ENCODE data around the gene LRCH1. TPM values are rescaled to one million over a fixed set of nuclear protein-coding genes. Genes with fewer than 3 reads are reported as not detected.

Gene LRCH1
- total and polyA plus RNA-seq, 2 of the 13 experiments (the other 11 are each of a cell fraction or from before 2014, with no cell fraction given), result 4.1 to 12.6 TPM

GRCh38 chr13:46749951-46750350 lies 197.0 kb downstream of the LRCH1 start:
- Histone ChIP-seq H3K9ac (ENCODE audit: insufficient read depth, low read depth, low read length) (no peak overlapping the region), H3K4me3 (replicated peaks in 1 of 3; ENCODE audit: insufficient read depth in 1 of 3, low read depth in 2 of 3, low read length in 3 of 3) (no peak overlapping the region), H3K27me3 (ENCODE audit: control insufficient read depth in 1 of 2, insufficient read depth in 2 of 2, low read length in 2 of 2) (no peaks in the 10 kb centered on the region), H3K79me2 (ENCODE audit: insufficient read depth, low read length) (no peaks in the 10 kb centered on the region), H2AFZ (ENCODE audit: low read length) (no peak overlapping the region), H3K27ac (ENCODE audit: extremely low read length, insufficient read depth, low read length) (no peak overlapping the region), H3K36me3 (replicated peaks in 1 of 2; ENCODE audit: control insufficient read depth in 1 of 2, insufficient read depth in 2 of 2, low read length in 2 of 2) (peaks cover 4 to 13% of the 10 kb centered on the region in 2 experiments; a peak in 4 of 5 replicates), H3K9me3 (ENCODE audit: low read length) (no peaks in the 10 kb centered on the region), H3K4me2 (ENCODE audit: low read depth, low read length) (no peak overlapping the region), H4K20me1 (ENCODE audit: insufficient read depth, low read length) (no peaks in the 10 kb centered on the region), H3K4me1 (ENCODE audit: insufficient read depth, low read length) (peaks cover 20% of the 10 kb centered on the region)
- BruUV-seq (replicated peaks), result no TSS peak
- CTCF ChIA-PET (ENCODE audit: low intra/inter-chr PET ratio, low total read pairs), result no interaction called here
- DNase-seq (ENCODE audit: low spot score), result no peak
- ATAC-seq, result no peak
- WGBS (ENCODE audit: low lambda C conversion rate), result 96% methylated on average over 2 of the region's 2 CpGs
- intact Hi-C loops (cut with micrococcal nuclease; ENCODE audit: unreplicated experiment) (no loop called here), in situ Hi-C loops (cut with HindIII; ENCODE audit: extremely low pct_ligation_motif_present, low pct_unique_long_range_greater_than_20kb) (no loop called here)
- no peak for FAIRE-seq
- POLR2A ChIA-PET, result no interaction called here
- TF ChIP-seq, protein P1, sequence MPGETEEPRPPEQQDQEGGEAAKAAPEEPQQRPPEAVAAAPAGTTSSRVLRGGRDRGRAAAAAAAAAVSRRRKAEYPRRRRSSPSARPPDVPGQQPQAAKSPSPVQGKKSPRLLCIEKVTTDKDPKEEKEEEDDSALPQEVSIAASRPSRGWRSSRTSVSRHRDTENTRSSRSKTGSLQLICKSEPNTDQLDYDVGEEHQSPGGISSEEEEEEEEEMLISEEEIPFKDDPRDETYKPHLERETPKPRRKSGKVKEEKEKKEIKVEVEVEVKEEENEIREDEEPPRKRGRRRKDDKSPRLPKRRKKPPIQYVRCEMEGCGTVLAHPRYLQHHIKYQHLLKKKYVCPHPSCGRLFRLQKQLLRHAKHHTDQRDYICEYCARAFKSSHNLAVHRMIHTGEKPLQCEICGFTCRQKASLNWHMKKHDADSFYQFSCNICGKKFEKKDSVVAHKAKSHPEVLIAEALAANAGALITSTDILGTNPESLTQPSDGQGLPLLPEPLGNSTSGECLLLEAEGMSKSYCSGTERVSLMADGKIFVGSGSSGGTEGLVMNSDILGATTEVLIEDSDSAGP (CRISPR knock-in tag; IDR thresholded peaks at IDR 0.05; ENCODE audit: borderline replicate concordance), result no peak
- TF ChIP-seq ATRX (CRISPR knock-in tag; IDR thresholded peaks at IDR 0.05; ENCODE audit: borderline replicate concordance) (no peak), NCOA1 (CRISPR knock-in tag; IDR thresholded peaks at IDR 0.05) (no peak), NFIC (IDR thresholded peaks at IDR 0.05; ENCODE audit: low read length) (no peak), ZNF333 (CRISPR knock-in tag; IDR thresholded peaks at IDR 0.05; ENCODE audit: borderline replicate concordance) (no peak), NFKBIZ (CRISPR knock-in tag; IDR thresholded peaks at IDR 0.05) (no peak), ZNF18 (CRISPR knock-in tag; IDR thresholded peaks at IDR 0.05; ENCODE audit: insufficient replicate concordance) (no peak), NFKB2 (CRISPR knock-in tag; IDR thresholded peaks at IDR 0.05; ENCODE audit: borderline replicate concordance) (no peak), ZNF530 (CRISPR knock-in tag; IDR thresholded peaks at IDR 0.05; ENCODE audit: low read depth) (no peak), MATR3 (CRISPR knock-in tag; IDR thresholded peaks at IDR 0.05) (no peak), TBP (CRISPR knock-in tag; IDR thresholded peaks at IDR 0.05) (no peak), PBX2 (CRISPR knock-in tag; IDR thresholded peaks at IDR 0.05) (no peak), ZNF7 (CRISPR knock-in tag; IDR thresholded peaks at IDR 0.05) (no peak)
- TF ChIP-seq, protein P2, sequence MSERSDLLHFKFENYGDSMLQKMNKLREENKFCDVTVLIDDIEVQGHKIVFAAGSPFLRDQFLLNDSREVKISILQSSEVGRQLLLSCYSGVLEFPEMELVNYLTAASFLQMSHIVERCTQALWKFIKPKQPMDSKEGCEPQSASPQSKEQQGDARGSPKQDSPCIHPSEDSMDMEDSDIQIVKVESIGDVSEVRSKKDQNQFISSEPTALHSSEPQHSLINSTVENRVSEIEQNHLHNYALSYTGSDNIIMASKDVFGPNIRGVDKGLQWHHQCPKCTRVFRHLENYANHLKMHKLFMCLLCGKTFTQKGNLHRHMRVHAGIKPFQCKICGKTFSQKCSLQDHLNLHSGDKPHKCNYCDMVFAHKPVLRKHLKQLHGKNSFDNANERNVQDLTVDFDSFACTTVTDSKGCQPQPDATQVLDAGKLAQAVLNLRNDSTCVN (CRISPR knock-in tag; IDR thresholded peaks at IDR 0.05; ENCODE audit: borderline replicate concordance), result no peak
- TF ChIP-seq, protein P3, sequence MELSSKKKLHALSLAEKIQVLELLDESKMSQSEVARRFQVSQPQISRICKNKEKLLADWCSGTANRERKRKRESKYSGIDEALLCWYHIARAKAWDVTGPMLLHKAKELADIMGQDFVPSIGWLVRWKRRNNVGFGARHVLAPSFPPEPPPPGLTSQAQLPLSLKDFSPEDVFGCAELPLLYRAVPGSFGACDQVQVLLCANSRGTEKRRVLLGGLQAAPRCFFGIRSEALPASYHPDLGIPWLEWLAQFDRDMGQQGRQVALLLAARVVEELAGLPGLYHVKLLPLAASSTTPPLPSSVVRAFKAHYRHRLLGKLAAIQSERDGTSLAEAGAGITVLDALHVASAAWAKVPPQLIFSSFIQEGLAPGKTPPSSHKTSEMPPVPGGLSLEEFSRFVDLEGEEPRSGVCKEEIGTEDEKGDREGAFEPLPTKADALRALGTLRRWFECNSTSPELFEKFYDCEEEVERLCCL (CRISPR knock-in tag; IDR thresholded peaks at IDR 0.05; ENCODE audit: borderline replicate concordance), result no peak
- TF ChIP-seq, protein P4, sequence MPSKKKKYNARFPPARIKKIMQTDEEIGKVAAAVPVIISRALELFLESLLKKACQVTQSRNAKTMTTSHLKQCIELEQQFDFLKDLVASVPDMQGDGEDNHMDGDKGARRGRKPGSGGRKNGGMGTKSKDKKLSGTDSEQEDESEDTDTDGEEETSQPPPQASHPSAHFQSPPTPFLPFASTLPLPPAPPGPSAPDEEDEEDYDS (CRISPR knock-in tag; IDR thresholded peaks at IDR 0.05), result no peak
- TF ChIP-seq, protein P5, sequence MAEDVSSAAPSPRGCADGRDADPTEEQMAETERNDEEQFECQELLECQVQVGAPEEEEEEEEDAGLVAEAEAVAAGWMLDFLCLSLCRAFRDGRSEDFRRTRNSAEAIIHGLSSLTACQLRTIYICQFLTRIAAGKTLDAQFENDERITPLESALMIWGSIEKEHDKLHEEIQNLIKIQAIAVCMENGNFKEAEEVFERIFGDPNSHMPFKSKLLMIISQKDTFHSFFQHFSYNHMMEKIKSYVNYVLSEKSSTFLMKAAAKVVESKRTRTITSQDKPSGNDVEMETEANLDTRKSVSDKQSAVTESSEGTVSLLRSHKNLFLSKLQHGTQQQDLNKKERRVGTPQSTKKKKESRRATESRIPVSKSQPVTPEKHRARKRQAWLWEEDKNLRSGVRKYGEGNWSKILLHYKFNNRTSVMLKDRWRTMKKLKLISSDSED (CRISPR knock-in tag; IDR thresholded peaks at IDR 0.05), result no peak

Measured in HepG2 (cell line).